HG03039 (cell line): ENCODE data around the gene NOL9.
"Not testable (repeated sequence)": the region's sequence is repeated elsewhere in the genome, so short reads cannot be mapped to it uniquely, and the experiment has no call there.

Experiments
- ATAC-seq: cut with Tn5 transposase; IDR thresholded peaks from one replicate; pipeline ENCODE4 v1.9.1; 2021; ENCODE audit warnings: mild to moderate bottlenecking, moderate library complexity; ENCODE audit not compliant: unreplicated experiment

Gene NOL9

GRCh38 chr1:6554031-6554906 is at the start of gene NOL9:
TSS of gene NOL9 (minus strand) at chr1:6554513. CDS start at chr1:6554502, 11 bp downstream.
- peak; percentile 88 for ATAC-seq

DNA sequence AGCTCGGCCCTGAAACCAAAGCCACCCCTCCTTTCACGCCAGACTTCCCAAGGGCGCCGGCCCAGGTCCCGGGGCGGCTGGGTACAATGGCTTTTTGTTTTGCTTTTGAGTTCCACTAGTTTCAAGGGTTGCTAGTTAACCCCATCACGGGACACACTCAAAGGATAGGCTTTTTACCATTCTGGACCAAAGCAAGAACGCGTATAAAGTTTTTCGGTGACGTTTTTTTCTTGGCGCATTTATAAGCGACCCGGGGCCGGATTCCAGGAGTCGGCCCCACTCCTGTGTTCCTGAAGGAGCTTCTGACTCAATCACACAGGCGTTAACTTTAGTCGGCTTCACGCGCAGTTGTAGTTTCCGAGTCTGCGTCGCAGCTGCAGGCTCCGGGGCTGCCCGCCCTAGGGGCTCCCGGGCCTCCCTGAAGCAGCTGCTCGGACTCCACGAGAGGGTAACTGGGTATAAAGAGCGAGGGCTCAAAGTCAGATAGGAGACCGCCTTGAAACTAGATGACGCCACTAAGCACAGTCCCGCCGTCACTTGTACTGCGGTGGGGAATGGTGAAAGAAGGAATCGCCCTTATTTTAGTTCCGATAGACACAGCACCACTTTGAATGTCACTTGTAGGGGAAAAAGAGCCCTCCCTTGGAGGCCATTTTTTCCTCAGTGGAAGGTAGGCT is 49.1 kb upstream of the NOL9 start:
- ATAC-seq = no peak

DNA sequence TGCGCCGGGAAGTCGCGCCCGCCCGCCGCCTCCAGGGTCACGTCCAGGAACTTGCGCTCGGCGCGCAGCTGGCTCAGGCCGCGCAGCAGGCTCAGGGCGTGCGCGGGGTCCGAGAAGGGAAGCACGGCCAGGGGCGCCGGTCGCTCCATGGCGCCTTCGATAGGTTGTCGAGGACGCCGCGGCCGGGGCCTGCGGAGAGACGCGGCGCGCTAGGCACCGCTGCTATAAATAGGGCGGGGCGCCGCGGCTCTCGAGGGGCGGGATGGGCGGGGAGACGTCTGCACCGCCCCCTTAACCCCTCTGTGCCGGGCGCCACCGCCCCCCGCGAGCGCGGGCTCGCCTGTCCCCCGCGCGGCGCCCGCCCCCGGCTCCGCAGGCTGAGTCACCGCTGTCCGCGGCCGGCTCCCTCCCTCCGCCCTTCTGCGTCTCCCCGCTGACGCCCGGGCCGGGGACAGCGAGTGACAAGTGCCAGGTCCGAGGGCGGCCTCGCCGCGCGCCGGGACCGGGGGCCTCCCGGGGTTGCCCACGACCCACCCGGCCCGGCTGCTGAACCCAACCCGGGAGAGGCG is 48.4 kb upstream of the NOL9 start, which contains the start of gene KLHL21:
Gene KLHL21, minus strand, starts transcription at position 201 of the 569 bp plus-strand sequence. Its CDS starts 52 bp downstream, at position 149.
- peak; percentile 56 for ATAC-seq

- peak; percentile 29 for ATAC-seq
Observed at GRCh38 chr1:6601923-6602668, 47.8 kb upstream of the NOL9 start.

DNA sequence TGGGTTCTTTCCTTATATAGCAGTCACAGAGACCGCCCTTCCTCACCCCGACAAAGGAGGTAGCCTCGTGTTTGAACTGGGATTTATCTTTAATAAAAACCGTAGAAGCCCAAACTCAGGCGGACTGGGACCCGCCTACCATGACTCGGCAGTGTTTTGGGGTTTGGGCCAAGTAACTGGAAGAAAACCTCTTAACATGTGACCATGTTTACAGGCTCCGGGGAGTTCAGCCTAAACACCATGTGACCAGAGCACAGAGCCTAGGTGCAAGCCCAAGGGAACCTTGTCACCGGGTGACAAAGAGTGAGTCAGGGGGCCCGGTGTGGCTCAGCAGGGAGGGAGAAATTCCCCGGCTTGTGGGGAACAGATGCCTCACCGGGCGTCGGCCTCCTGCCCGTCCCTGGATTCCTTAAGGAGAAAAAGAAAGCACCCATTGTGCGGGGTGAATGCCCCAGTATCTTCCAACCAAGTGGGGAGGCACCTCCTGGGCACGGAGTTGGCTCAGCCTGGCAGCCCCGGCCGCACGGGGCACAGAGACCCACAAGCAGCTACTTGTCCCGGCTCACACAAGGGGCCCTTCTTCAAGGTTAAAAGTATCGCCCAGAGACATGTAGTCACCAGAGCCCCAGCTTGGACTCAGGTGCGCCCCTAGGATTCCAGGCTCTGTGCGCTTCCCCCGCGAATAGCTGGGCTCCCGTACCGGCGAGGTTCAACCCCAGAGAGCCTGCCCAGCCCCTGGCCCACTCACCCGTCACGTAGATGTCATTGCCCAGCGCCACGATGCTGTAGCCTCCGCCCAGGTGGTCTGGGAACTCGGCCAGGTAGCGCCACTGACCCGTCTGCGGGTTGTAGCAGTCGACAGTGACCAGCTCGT is 47.0 kb upstream of the NOL9 start:
- ATAC-seq = peak; percentile 21

- ATAC-seq = peak; percentile 3
Observed at GRCh38 chr1:6600410-6601048, 46.2 kb upstream of the NOL9 start.

GRCh38 chr1:6599991-6600390 is 45.7 kb upstream of the NOL9 start:
- ATAC-seq = not testable (repeated sequence)

DNA sequence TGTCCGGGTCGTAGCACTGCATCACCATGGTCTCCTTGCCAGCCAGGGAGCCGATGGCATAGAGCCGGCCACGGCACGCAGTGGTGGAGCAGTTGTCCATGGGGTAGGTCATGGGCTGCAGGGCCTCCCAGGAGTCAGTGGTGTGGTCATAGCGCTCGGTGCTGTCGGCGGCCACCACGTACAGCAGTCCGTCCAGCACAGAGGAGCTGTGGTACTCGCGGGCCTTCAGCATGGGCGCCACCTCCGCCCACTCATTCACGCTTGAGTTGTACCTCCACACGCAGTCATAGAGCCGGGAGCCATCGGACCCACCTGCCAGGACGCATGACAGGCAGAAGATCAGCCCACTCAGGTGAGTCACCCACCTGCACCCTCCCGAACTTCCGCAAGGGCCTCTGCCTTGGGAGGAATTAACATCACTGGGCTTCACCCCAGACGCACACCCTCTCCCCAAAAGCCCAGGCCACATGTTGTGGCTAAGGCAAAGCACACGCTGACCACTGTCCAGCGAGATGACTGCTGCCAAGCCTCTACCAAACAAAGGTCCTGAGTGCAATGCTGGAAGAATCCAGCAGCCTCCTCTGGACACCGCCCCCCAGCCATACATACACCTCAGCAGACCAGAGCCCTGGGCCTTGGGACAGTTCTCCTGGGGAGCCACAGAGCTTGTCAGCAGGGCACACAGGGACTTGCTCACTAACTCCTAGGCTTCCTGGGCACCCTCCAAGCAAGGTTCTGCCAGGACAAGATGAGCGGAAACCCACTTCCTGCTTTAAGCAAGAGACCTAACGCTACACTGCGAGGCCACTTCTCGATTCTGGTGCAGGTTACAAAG is 45.0 kb upstream of the NOL9 start:
- ATAC-seq = no peak

DNA sequence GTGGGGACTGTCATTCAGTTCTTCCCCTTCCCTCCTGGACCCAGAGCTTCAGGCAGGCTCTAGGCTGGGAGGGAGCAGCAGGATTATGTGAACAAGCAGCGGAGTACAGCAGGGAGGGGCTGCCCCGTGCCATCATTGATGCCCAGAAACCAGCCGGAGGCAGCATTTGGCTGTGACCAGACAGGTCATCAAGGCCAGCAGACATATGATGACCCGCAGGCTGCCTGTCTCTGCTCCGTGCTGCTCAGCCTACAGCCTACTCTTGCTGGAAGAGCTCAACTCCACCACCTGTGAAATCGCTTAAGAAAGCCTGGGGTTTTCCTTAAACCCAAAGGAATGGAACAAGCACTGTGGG is 43.4 kb upstream of the NOL9 start:
- ATAC-seq = no peak

DNA sequence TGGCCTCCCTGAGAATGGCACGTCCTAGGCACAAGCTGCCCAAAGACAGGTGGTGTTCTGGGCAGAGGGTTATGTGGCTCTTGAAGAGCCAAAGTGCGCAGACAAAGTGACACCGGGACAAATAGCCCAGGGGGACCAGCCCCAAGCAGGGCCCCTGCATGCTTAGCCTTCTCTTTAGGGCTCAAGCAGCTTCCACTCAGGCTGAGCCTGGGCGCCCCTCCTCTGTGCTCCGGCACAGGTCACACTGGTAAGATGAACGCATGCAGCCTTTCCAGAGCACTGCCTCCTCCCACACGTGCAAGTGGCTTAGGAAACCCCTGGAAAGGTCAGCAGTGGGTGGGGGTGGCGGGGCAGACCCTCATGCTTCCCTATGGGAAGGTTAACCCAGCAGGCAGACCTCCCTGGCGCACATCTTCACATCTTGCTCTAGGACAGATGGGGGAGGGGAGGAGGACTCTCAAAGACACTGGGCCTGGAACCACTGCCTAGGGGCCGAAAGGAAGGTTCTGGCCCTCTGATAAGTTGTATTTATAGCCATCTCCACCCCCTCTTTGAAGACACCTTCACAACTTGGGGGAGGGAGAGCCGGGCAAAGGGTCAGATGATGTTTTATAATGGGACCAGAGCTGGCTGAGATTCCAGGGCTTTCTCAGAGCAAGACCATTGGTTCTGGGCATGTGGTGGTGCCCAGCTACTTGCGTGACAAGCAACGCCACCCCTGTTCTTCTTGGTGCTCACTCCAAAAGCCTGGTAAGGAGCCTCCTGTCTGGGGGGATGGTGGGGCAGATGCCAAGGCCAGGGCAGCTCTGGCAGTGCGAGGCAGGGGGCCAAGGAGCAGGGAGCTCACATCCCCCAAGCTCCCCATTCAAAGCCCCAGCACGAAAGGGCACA is 42.8 kb upstream of the NOL9 start:
- ATAC-seq = no peak

GRCh38 chr1:6596351-6596750 is 42.0 kb upstream of the NOL9 start:
- no peak for ATAC-seq

DNA sequence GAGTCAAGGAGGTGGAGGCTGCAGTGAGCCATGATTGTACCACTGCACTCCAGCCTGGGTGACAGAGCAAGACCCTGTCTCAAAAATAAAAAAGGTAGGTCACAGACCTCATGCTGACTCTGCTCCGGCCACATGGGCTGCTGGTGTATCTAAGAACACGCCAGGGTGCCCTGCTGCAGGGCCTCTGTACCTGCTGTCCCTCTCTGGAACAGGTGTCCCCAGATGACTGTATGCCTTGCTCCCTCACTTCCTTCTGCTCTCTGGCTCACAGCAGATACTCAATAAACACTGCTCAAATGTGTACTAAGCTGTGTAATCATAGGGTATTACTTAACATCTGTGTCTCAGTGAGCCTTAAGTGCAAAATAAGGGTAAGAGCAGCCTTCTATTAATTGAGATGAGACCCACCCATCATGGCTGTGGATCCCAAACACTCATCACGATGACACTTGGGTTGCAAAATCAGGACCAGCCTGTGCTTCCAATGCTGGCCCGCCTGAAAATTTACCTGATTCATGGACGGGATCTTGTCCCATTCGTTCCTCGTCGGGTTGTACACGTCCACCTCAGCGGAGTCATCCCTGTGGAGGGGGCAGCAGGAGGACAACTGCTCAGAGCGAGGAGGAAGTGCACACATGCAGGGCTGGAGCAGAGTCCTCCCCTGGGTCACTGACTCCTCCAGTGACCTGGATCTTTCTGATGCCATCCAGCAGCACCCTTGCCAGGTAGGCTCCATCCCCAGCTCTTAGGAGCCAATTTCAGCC is 40.8 kb upstream of the NOL9 start:
- no peak for ATAC-seq

DNA sequence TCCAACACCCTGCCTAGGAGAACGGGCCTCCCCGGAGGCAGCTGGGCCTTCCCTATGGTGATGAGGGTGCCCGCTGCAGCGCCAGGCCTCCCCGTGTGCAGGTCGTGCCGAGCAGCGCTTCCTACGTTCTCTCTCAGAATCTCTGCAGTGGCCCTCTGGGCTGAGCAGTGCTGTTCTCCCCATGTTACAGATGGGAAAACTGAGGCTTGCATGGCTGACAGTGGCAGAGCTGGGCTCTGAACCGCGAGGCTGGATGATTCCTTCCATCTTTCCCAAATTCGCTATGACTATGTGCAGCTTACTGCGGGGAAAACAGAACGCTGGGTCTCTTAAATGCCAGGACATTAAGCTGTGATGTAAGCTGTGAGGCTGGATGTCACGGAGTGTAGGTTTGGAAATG is 39.5 kb upstream of the NOL9 start:
- no peak for ATAC-seq

- no peak for ATAC-seq
Observed at GRCh38 chr1:6592865-6593593, 38.7 kb upstream of the NOL9 start.

DNA sequence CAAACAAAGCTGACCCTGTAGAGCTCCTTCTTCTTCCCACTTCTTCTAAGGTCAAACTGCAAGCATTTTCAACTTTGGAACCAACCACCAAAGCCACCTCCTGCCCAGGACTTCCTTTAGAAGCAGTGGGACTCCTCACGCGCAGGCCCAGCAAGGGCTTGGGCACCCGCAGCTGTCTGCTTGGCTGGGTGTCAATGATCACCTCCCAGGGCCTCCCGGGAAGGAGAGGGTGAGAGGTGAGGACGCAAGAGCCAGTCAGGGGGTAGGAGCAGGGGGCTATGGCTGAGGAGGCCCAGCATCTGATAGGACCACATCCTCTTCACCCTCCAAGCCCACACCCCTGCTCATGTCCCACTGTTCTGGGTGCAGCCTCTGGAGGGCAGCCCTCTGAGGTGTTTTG is 38.1 kb upstream of the NOL9 start:
- ATAC-seq = no peak

GRCh38 chr1:6591644-6592043 is 37.3 kb upstream of the NOL9 start:
- ATAC-seq = no peak
